Loucy (cell line): ENCODE data around the gene NXPH2.

ENCODE experiments used
- H2AFZ ChIP-seq: fragments of 200-600 bp; sonication (generic); 2 replicates; pipeline ENCODE4 v1.6.0; 2016; ENCODE audit warnings: antibody characterized with exemption, mild to moderate bottlenecking, low read length, moderate library complexity
- H3F3A ChIP-seq: fragments of 200-600 bp; 2 replicates; pipeline ENCODE4 v1.6.0; 2016; ENCODE audit warnings: antibody characterized with exemption, low read depth, mild to moderate bottlenecking
- H3K27me3 ChIP-seq: fragments of 200-600 bp; sonication (generic); 2 replicates; pipeline ENCODE4 v1.6.1; 2014; ENCODE audit warnings: low read length, mild to moderate bottlenecking; ENCODE audit not compliant: insufficient read depth, poor library complexity, severe bottlenecking
- H3K36me3 ChIP-seq: fragments of 200-600 bp; sonication (generic); 2 replicates; pipeline ENCODE4 v1.6.1; 2016; ENCODE audit warnings: low read length; ENCODE audit not compliant: insufficient read depth
- H3K4me1 ChIP-seq: fragments of 200-600 bp; sonication (generic); 2 replicates; pipeline ENCODE4 v1.5.1; 2014; ENCODE audit warnings: low read length, mild to moderate bottlenecking; ENCODE audit not compliant: insufficient read depth, poor library complexity, severe bottlenecking
- H3K4me2 ChIP-seq: fragments of 200-600 bp; sonication (generic); 2 replicates; pipeline ENCODE4 v1.6.0; 2014; ENCODE audit warnings: antibody characterized with exemption, low read length, low read depth, mild to moderate bottlenecking; ENCODE audit not compliant: poor library complexity, severe bottlenecking
- H3K4me3 ChIP-seq: fragments of 200-600 bp; sonication (generic); 2 replicates; pipeline ENCODE4 v1.5.1; 2014; ENCODE audit warnings: low read length, mild to moderate bottlenecking, mixed read lengths; ENCODE audit not compliant: poor library complexity, severe bottlenecking
- H3K79me2 ChIP-seq: fragments of 200-600 bp; sonication (generic); 2 replicates; pipeline ENCODE4 v1.6.1; 2014; ENCODE audit warnings: low read length; ENCODE audit not compliant: insufficient read depth
- H3K9ac ChIP-seq: fragments of 200-600 bp; sonication (generic); 2 replicates; pipeline ENCODE4 v1.6.0; 2014; ENCODE audit warnings: mild to moderate bottlenecking, low read depth, low read length, moderate library complexity; ENCODE audit not compliant: poor library complexity, severe bottlenecking
- H3K9me2 ChIP-seq: fragments of 200-600 bp; sonication (generic); replicated peaks from 2 replicates; pipeline ENCODE4 v1.6.1; 2016; ENCODE audit warnings: low read depth, low read length, mixed read lengths
- H3K9me3 ChIP-seq: fragments of 200-600 bp; sonication (generic); 2 replicates; pipeline ENCODE4 v1.6.1; 2014; ENCODE audit warnings: mild to moderate bottlenecking, antibody characterized with exemption, low read length, low read depth; ENCODE audit not compliant: insufficient read depth
- H4K20me1 ChIP-seq: fragments of 200-600 bp; sonication (generic); 2 replicates; pipeline ENCODE4 v1.6.0; 2014; ENCODE audit warnings: antibody characterized with exemption, low read length, mild to moderate bottlenecking; ENCODE audit not compliant: insufficient read depth, poor library complexity, severe bottlenecking
- EZH2phosphoT487 ChIP-seq: fragments of 200-600 bp; IDR thresholded peaks from 2 replicates; pipeline ENCODE4 v1.6.1; 2018; ENCODE audit warnings: antibody characterized with exemption, mild to moderate bottlenecking, moderate library complexity, borderline replicate concordance
- TF ChIP-seq, protein P1 (sequence below): fragments of 200-600 bp; sonication (generic); conservative IDR thresholded peaks from 2 replicates; pipeline ENCODE4 v1.5.1; 2014; ENCODE audit warnings: mild to moderate bottlenecking, antibody characterized with exemption, low read length

The NXPH2 gene

DNA sequence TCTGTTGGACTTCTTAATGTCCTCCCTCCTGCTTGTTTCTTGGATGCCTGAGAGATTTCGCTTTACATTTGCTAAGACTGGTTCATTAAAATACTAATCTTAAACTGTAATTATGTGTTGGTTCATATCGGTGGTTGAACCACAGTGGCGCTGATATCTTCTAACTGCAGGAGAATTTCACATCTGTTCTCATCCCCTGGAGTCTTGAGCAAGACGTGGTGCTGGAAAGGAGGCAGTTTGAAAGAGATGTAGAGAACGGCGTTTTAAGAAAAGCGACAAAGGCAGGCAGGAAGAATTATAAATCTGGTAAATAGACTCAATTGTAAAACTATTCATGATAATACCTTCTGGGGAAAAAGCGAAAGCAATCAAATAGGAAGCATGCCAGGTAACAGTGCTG is 79.5 kb downstream of the NXPH2 start:
- H2AFZ ChIP-seq: no peak overlapping the region
- no peak for TF ChIP-seq EZH2phosphoT487
- TF ChIP-seq, protein P1, sequence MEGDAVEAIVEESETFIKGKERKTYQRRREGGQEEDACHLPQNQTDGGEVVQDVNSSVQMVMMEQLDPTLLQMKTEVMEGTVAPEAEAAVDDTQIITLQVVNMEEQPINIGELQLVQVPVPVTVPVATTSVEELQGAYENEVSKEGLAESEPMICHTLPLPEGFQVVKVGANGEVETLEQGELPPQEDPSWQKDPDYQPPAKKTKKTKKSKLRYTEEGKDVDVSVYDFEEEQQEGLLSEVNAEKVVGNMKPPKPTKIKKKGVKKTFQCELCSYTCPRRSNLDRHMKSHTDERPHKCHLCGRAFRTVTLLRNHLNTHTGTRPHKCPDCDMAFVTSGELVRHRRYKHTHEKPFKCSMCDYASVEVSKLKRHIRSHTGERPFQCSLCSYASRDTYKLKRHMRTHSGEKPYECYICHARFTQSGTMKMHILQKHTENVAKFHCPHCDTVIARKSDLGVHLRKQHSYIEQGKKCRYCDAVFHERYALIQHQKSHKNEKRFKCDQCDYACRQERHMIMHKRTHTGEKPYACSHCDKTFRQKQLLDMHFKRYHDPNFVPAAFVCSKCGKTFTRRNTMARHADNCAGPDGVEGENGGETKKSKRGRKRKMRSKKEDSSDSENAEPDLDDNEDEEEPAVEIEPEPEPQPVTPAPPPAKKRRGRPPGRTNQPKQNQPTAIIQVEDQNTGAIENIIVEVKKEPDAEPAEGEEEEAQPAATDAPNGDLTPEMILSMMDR: no peak
- H4K20me1 ChIP-seq: no peaks in the 10 kb centered on the region

DNA sequence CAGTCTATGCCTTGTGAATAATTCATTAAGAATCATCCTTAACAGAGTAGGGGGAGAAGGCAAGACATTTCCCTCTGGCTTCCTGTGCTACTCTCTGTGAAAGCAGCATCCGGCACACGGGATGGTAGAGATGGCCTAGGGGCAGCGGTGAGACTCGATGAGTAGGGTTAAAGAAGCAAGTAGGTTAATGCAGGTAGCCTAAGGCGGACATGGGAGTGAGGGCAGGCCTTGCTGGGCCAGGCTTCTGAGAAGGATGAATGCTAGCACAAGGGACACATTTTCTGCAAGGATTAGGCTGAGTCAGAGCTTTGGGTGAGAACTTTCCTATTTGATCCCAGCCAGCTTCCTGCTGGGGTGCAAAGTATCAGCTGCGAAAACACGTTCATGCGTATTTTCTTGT is 80.8 kb downstream of the NXPH2 start:
- Histone ChIP-seq H3K9me3 (no peaks in the 10 kb centered on the region), H3K9me2 (no peaks in the 10 kb centered on the region), H3K4me1 (no peaks in the 10 kb centered on the region), H3K9ac (no peak overlapping the region), H3K79me2 (no peaks in the 10 kb centered on the region), H4K20me1 (no peaks in the 10 kb centered on the region), H3K4me2 (no peak overlapping the region), H3K36me3 (no peaks in the 10 kb centered on the region), H3F3A (no peaks in the 10 kb centered on the region), H3K4me3 (no peak overlapping the region), H2AFZ (no peak overlapping the region), H3K27me3 (no peaks in the 10 kb centered on the region)
- no peak for TF ChIP-seq EZH2phosphoT487
- TF ChIP-seq, protein P1: no peak

More for the DNA sequence above, 79.5 kb downstream of the NXPH2 start:
- no peak overlapping the region for H3K4me3 ChIP-seq
- no peaks in the 10 kb centered on the region for H3K9me2 ChIP-seq
- no peaks in the 10 kb centered on the region for H3K9me3 ChIP-seq
- no peaks in the 10 kb centered on the region for H3K79me2 ChIP-seq
- H3K4me1 ChIP-seq: no peaks in the 10 kb centered on the region
- no peaks in the 10 kb centered on the region for H3K36me3 ChIP-seq
- H3K9ac ChIP-seq: no peak overlapping the region
- no peak overlapping the region for H3K4me2 ChIP-seq
- H3F3A ChIP-seq: no peaks in the 10 kb centered on the region
- no peaks in the 10 kb centered on the region for H3K27me3 ChIP-seq

DNA sequence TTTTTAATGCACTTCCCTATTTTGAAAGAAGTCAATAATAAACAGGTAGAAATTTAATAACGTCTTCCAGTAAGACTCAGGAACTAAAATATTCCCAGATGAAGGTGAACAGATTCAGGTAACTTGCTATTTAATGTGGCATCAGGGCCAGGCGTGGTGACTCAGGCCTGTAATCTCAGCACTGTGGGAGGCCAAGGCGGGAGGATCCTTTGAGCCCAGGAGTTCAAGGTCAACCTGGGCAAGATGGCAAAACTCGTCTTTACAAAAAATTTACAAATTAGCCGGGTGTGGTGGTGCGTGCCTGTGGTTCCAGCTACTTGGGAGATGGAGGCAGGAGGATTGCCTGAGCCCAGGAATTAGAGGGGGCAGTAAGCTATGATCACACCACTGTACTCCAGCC is 81.8 kb downstream of the NXPH2 start:
- no peaks in the 10 kb centered on the region for H3F3A ChIP-seq
- H2AFZ ChIP-seq: no peak overlapping the region
- no peaks in the 10 kb centered on the region for H3K4me1 ChIP-seq
- TF ChIP-seq, protein P1: no peak
- no peak for TF ChIP-seq EZH2phosphoT487
- no peaks in the 10 kb centered on the region for H4K20me1 ChIP-seq
- no peaks in the 10 kb centered on the region for H3K36me3 ChIP-seq
- H3K27me3 ChIP-seq: no peaks in the 10 kb centered on the region
- H3K9me2 ChIP-seq: no peaks in the 10 kb centered on the region
- H3K9me3 ChIP-seq: no peaks in the 10 kb centered on the region
- no peak overlapping the region for H3K4me3 ChIP-seq
- no peak overlapping the region for H3K9ac ChIP-seq
- H3K79me2 ChIP-seq: no peaks in the 10 kb centered on the region
- H3K4me2 ChIP-seq: no peak overlapping the region
